HuH-7 (cell line): Measurements from ENCODE around the gene LIAS.
"Not testable (repeated sequence)": the region's sequence is repeated elsewhere in the genome, so short reads cannot be mapped to it uniquely, and the experiment has no call there.

Experiments
- DNase-seq: peaks from one replicate; pipeline ENCODE4 v3.0.0; 2011; ENCODE audit warnings: low spot score

LIAS gene

GRCh38 chr4:39452860-39453587 is 5.8 kb upstream of the LIAS start:
- no peak for DNase-seq

- DNase-seq = no peak
These were observed 5.1 kb upstream of the LIAS start for GRCh38 chr4:39453738-39454137.

GRCh38 chr4:39455486-39455885 is 3.4 kb upstream of the LIAS start:
- DNase-seq = no peak

GRCh38 chr4:39456946-39457763 is 1.7 kb upstream of the LIAS start:
- DNase-seq = no peak

GRCh38 chr4:39458161-39458504 is 723 bp upstream of the LIAS start:
- not testable (repeated sequence) for DNase-seq

- no peak for DNase-seq
These were observed 6.1 kb downstream of the LIAS start for GRCh38 chr4:39464886-39465501.

GRCh38 chr4:39466747-39467146 is 7.9 kb downstream of the LIAS start:
- no peak for DNase-seq

- no peak for DNase-seq
These were observed 8.6 kb downstream of the LIAS start for GRCh38 chr4:39467464-39467863.

- DNase-seq = peak; percentile 55
These were observed 10.7 kb downstream of the LIAS start for GRCh38 chr4:39469429-39470077.

- no peak for DNase-seq
These were observed 11.5 kb downstream of the LIAS start for GRCh38 chr4:39470402-39470801.

- no peak for DNase-seq
These were observed 13.5 kb downstream of the LIAS start for GRCh38 chr4:39472396-39472795.

- DNase-seq = no peak
These were observed 17.5 kb downstream of the LIAS start for GRCh38 chr4:39476187-39476895.

GRCh38 chr4:39480251-39480650 is 21.4 kb downstream of the LIAS start:
- no peak for DNase-seq

- DNase-seq = no peak
These were observed 22.2 kb downstream of the LIAS start for GRCh38 chr4:39480902-39481695.

- no peak for DNase-seq
These were observed 25.9 kb downstream of the LIAS start for GRCh38 chr4:39484582-39485272.

GRCh38 chr4:39486221-39486804 is 27.5 kb downstream of the LIAS start:
- DNase-seq = no peak

- DNase-seq = no peak
These were observed 31.5 kb downstream of the LIAS start for GRCh38 chr4:39490322-39490721.

- DNase-seq = no peak
These were observed 35.5 kb downstream of the LIAS start for GRCh38 chr4:39494354-39494753.

- no peak for DNase-seq
These were observed 36.8 kb downstream of the LIAS start for GRCh38 chr4:39495446-39496213.
